H1 (cell line): ENCODE measurements around the gene CIRBP. TPM values are rescaled to one million over a fixed set of nuclear protein-coding genes. Genes with fewer than 3 reads are reported as not detected.

ENCODE experiments used
- CTCF ChIA-PET: fragments of 300-600 bp; sonication (Branson Sonifier 250); formaldehyde crosslinking; loops from one replicate; lab custom pipeline; 2021; ENCODE audit not compliant: partially characterized antibody; lab: Charles Lee
- POLR2A ChIA-PET: fragments of 300-600 bp; sonication (Branson Sonifier 250); formaldehyde crosslinking; loops from one replicate; lab custom pipeline; 2021; ENCODE audit warnings: inconsistent platforms; ENCODE audit not compliant: partially characterized antibody; lab: Charles Lee
- DNase-seq, 2 experiments: peaks; one replicate each; pipeline versions ENCODE4 v3.0.0 to v3.0.0-alpha.2; 2010 to 2022; ENCODE audit warnings: low spot score in 2 of 2, low read depth in 1 of 2, mixed read lengths in 1 of 2
- FAIRE-seq: peaks from 2 replicates; lab custom pipeline; 2011; peaks lifted over from hg19 to GRCh38; lab: Jason Lieb, UNC
- H2AFZ ChIP-seq: 2 replicates; pipeline ENCODE4 v1.8.1; 2012; ENCODE audit warnings: low read length, inconsistent platforms
- H2AK5ac ChIP-seq: 2 replicates; pipeline ENCODE4 v1.6.1; 2013; ENCODE audit warnings: low read depth, low read length
- H2BK120ac ChIP-seq: replicated peaks from 2 replicates; pipeline ENCODE3; 2013; ENCODE audit warnings: low read depth, low read length, inconsistent platforms
- H2BK12ac ChIP-seq: 2 replicates; pipeline ENCODE4 v1.6.1; 2013; ENCODE audit warnings: low read depth, low read length
- H2BK15ac ChIP-seq: 2 replicates; pipeline ENCODE4 v1.6.1; 2013; ENCODE audit warnings: low read length
- H2BK20ac ChIP-seq: 2 replicates; pipeline ENCODE4 v1.6.1; 2013; ENCODE audit warnings: low read length
- H2BK5ac ChIP-seq: 2 replicates; pipeline ENCODE4 v1.6.1; 2013; ENCODE audit warnings: low read depth, low read length
- H3K14ac ChIP-seq: 2 replicates; pipeline ENCODE4 v1.6.1; 2013; ENCODE audit warnings: inconsistent platforms; ENCODE audit not compliant: insufficient read length
- H3K18ac ChIP-seq: 2 replicates; pipeline ENCODE4 v1.6.1; 2013; ENCODE audit warnings: low read length; ENCODE audit errors: extremely low read depth
- H3K23ac ChIP-seq: 2 replicates; pipeline ENCODE4 v1.6.1; 2013; ENCODE audit warnings: inconsistent platforms; ENCODE audit not compliant: insufficient read length
- H3K23me2 ChIP-seq: 2 replicates; pipeline ENCODE4 v1.6.1; 2013; ENCODE audit warnings: low read depth, low read length
- H3K27ac ChIP-seq: 2 replicates; pipeline ENCODE4 v1.6.1; 2011; ENCODE audit warnings: low read depth, low read length, inconsistent platforms
- H3K27me3 ChIP-seq, 4 experiments: replicated peaks in 1 of 4; 1 replicate in 1 of 4; 2 replicates in 3 of 4; pipeline versions ENCODE4 v1.6.1 to v1.8.1; 2011 to 2013; ENCODE audit warnings: low read length in 3 of 4, mild to moderate bottlenecking in 3 of 4, inconsistent platforms in 2 of 4, mixed read lengths in 2 of 4, moderate library complexity in 1 of 4; ENCODE audit not compliant: control insufficient read depth in 3 of 4, insufficient read depth in 3 of 4; ENCODE audit errors: extremely low read depth in 1 of 4
- H3K36me3 ChIP-seq, 4 experiments: 2 replicates each; pipeline versions ENCODE4 v1.6.1 to v1.8.1; 2011 to 2013; ENCODE audit warnings: mild to moderate bottlenecking in 4 of 4, low read length in 3 of 4, moderate library complexity in 2 of 4, control low read depth in 1 of 4, inconsistent platforms in 1 of 4; ENCODE audit not compliant: insufficient read depth in 4 of 4, control insufficient read depth in 2 of 4
- H3K4ac ChIP-seq: replicated peaks from 2 replicates; pipeline ENCODE3; 2013; ENCODE audit warnings: low read length, low read depth, mixed read lengths, inconsistent platforms; ENCODE audit not compliant: insufficient read length
- H3K4me1 ChIP-seq, 4 experiments: replicated peaks in 1 of 4; 1 replicate in 1 of 4; 2 replicates in 3 of 4; pipeline versions ENCODE4 v1.6.1 to v1.8.1; 2011 to 2013; ENCODE audit warnings: low read length in 3 of 4, inconsistent platforms in 2 of 4, mixed read lengths in 1 of 4; ENCODE audit not compliant: insufficient read depth in 4 of 4, control insufficient read depth in 3 of 4
- H3K4me2 ChIP-seq, 2 experiments: 2 replicates each; pipeline versions ENCODE4 v1.6.1 to v1.8.1; 2011 to 2013; ENCODE audit warnings: low read depth in 2 of 2, low read length in 2 of 2, control low read depth in 1 of 2, inconsistent platforms in 1 of 2, mild to moderate bottlenecking in 1 of 2; ENCODE audit not compliant: insufficient read depth in 1 of 2
- H3K4me3 ChIP-seq, 4 experiments: fragments of 200-600, 300-600 bp in 1 of 4; sonication (generic), shearing (Covaris generic), sonication (Bioruptor Twin) in 1 of 4; 2 replicates each; pipeline versions ENCODE4 v1.5.1 to v1.8.1; 2011 to 2016; ENCODE audit warnings: low read length in 4 of 4, low read depth in 3 of 4, control low read depth in 2 of 4, inconsistent platforms in 2 of 4, mild to moderate bottlenecking in 2 of 4, mixed read lengths in 1 of 4, moderate library complexity in 1 of 4; ENCODE audit not compliant: insufficient read depth in 2 of 4; ENCODE audit errors: extremely low read depth in 1 of 4
- H3K56ac ChIP-seq: replicated peaks from 2 replicates; pipeline ENCODE3; 2013; ENCODE audit warnings: low read depth, mild to moderate bottlenecking, mixed read lengths, low read length, inconsistent platforms; ENCODE audit not compliant: insufficient read length
- H3K79me1 ChIP-seq: 2 replicates; pipeline ENCODE4 v1.6.1; 2013; ENCODE audit warnings: low read depth, low read length, control low read depth
- H3K79me2 ChIP-seq, 2 experiments: 2 replicates each; pipeline versions ENCODE4 v1.6.1 to v1.8.1; 2012 to 2013; ENCODE audit warnings: low read length in 2 of 2, mild to moderate bottlenecking in 2 of 2, inconsistent platforms in 1 of 2; ENCODE audit not compliant: insufficient read depth in 2 of 2, control insufficient read depth in 1 of 2
- H3K9ac ChIP-seq, 4 experiments: replicated peaks in 1 of 4; 1 replicate in 1 of 4; 2 replicates in 3 of 4; pipeline versions ENCODE4 v1.6.1 to v1.8.1; 2011 to 2013; ENCODE audit warnings: low read depth in 3 of 4, low read length in 3 of 4, control low read depth in 2 of 4, mild to moderate bottlenecking in 2 of 4, moderate library complexity in 2 of 4, inconsistent platforms in 1 of 4; ENCODE audit errors: extremely low read depth in 1 of 4
- H3K9me3 ChIP-seq, 2 experiments: 2 replicates each; pipeline versions ENCODE4 v1.6.1 to v1.8.1; 2012 to 2013; ENCODE audit warnings: mild to moderate bottlenecking in 2 of 2, moderate library complexity in 2 of 2, control low read depth in 1 of 2, inconsistent platforms in 1 of 2, low read depth in 1 of 2, low read length in 1 of 2, mixed read lengths in 1 of 2; ENCODE audit not compliant: insufficient read depth in 2 of 2
- H4K20me1 ChIP-seq, 2 experiments: replicated peaks in 1 of 2; 2 replicates each; pipeline versions ENCODE3 to v1.8.1; 2011 to 2013; ENCODE audit warnings: inconsistent platforms in 2 of 2, low read length in 2 of 2, mild to moderate bottlenecking in 1 of 2; ENCODE audit not compliant: insufficient read depth in 2 of 2, control insufficient read depth in 1 of 2
- H4K5ac ChIP-seq: 2 replicates; pipeline ENCODE4 v1.6.1; 2013; ENCODE audit warnings: low read length, low read depth, mixed read lengths, inconsistent platforms; ENCODE audit not compliant: insufficient read length
- H4K8ac ChIP-seq: 2 replicates; pipeline ENCODE4 v1.8.0; 2013; ENCODE audit warnings: mild to moderate bottlenecking, moderate library complexity, low read length, inconsistent platforms; ENCODE audit not compliant: insufficient read depth; ENCODE audit errors: extremely low read depth
- H4K91ac ChIP-seq: replicated peaks from 2 replicates; pipeline ENCODE3; 2013; ENCODE audit warnings: low read length, mixed read lengths, inconsistent platforms; ENCODE audit not compliant: insufficient read length
- JUN ChIP-seq: IDR thresholded peaks from 2 replicates; pipeline ENCODE4 v1.6.1; 2011; ENCODE audit warnings: low read depth, mild to moderate bottlenecking, improper control_type of control experiment, low read length
- WGBS, 2 experiments: shearing (Covaris generic) in 1 of 2; methylation state at CpG; one replicate each; pipeline versions ENCODE4 v1.1.6 to v1.1.7; 2013 to 2015; ENCODE audit warnings: low lambda C conversion rate in 2 of 2, mixed read lengths in 2 of 2, inconsistent platforms in 1 of 2, low coverage in 1 of 2, missing lambda C conversion rate in 1 of 2; ENCODE audit not compliant: insufficient replicate concordance in 2 of 2, insufficient coverage in 1 of 2, insufficient read length in 1 of 2; ENCODE audit errors: extremely low coverage in 1 of 2, missing lambda C conversion rate in 1 of 2; 5-methylcytosine and 5-hydroxymethylcytosine counted together
- polyA plus RNA-seq, 7 experiments: library from polyadenylated mRNA; depleted of rRNA in 3 of 7; stranded (reverse) in 5 of 7; unstranded in 2 of 7; fragments of >200 nt in 5 of 7; fragments of 200-250 nt in 2 of 7; gene quantifications; 1 replicate in 5 of 7; 2 replicates in 1 of 7; 4 replicates in 1 of 7; pipeline versions ENCODE4 v1.2.1 to v1.2.3, GENCODE V29; 2011 to 2013; ENCODE audit warnings: missing spikeins in 2 of 7, mixed read lengths in 2 of 7
- total RNA-seq: library from RNA; stranded (reverse); fragmentation: NEBNext Ultra II Directional; extraction: Animal tissue kit (Norgen Biotek cat#: 25700); gene quantifications from 2 replicates; pipeline ENCODE4 v1.2.1, GENCODE V29; 2021

Gene CIRBP
- total and polyA plus RNA-seq, 2 of the 8 experiments (the other 6 are each of a cell fraction or from before 2014, with no cell fraction given) = 175 to 199 TPM

GRCh38 chr19:1299801-1300200 lies 30.7 kb downstream of the CIRBP start:
- no peak overlapping the region for H2BK120ac ChIP-seq
- H2BK20ac ChIP-seq = no peak overlapping the region
- peaks cover 0 to 6% (median 3%) of the 10 kb centered on the region in 4 experiments; a peak in 4 of 7 replicates for H3K4me1 ChIP-seq
- no peak overlapping the region for H3K14ac ChIP-seq
- H4K91ac ChIP-seq = no peak overlapping the region
- no peak overlapping the region for H3K18ac ChIP-seq
- no peaks in the 10 kb centered on the region; the same call in 1 of the 2 replicates for H3K23me2 ChIP-seq
- FAIRE-seq (no peak), DNase-seq (peak in 1 of 2 experiments; percentile 46)
- no peaks in the 10 kb centered on the region for H3K9me3 ChIP-seq
- peaks cover 2% of the 10 kb centered on the region; the same call in 1 of the 2 replicates for H3K79me1 ChIP-seq
- H4K20me1 ChIP-seq = peaks cover under 1 to 3% of the 10 kb centered on the region in 2 experiments
- no peak overlapping the region for H3K4ac ChIP-seq
- WGBS, 2 experiments = 97% methylated on average over 27 of the region's 34 CpGs; no CpG with 5 or more reads in 1 of the 2 experiments
- H4K5ac ChIP-seq = no peak overlapping the region
- H3K27ac ChIP-seq = no peak overlapping the region
- no peak overlapping the region for H2AK5ac ChIP-seq
- no peak overlapping the region for H2AFZ ChIP-seq
- no peak overlapping the region for H3K4me3 ChIP-seq
- no peaks in the 10 kb centered on the region for H3K79me2 ChIP-seq
- no peak overlapping the region for H3K56ac ChIP-seq
- no peak overlapping the region for H3K23ac ChIP-seq
- H3K36me3 ChIP-seq = no peaks in the 10 kb centered on the region
- H3K9ac ChIP-seq = no peak overlapping the region
- no peak overlapping the region for H2BK12ac ChIP-seq
- H3K27me3 ChIP-seq = peaks cover 0 to 2% (median 1%) of the 10 kb centered on the region in 4 experiments; a peak in 2 of 7 replicates
- H4K8ac ChIP-seq = no peak overlapping the region
- POLR2A ChIA-PET = no interaction called here
- no peak overlapping the region for H2BK15ac ChIP-seq
- no peak overlapping the region for H3K4me2 ChIP-seq
- H2BK5ac ChIP-seq = no peak overlapping the region
- CTCF ChIA-PET = no interaction called here
- no peak for TF ChIP-seq JUN
